Breast epithelium (tissue), 4 donors: ENCODE data around the gene XG. TPM values are rescaled to one million over a fixed set of nuclear protein-coding genes. Genes with fewer than 3 reads are reported as not detected.
"Not testable (repeated sequence)": the region's sequence is repeated elsewhere in the genome, so short reads cannot be mapped to it uniquely, and the experiment has no call there.

Source experiments
- DNase-seq, 2 donors: peaks; one replicate each; pipeline ENCODE4 v3.0.0-alpha.2; 2019; ENCODE audit warnings: low spot score in 2 of 2
- H3K27ac ChIP-seq, 2 donors: fragments of 200-600 bp; sonication (generic) in 1 of 2; one replicate each; pipeline ENCODE4 v1.5.1; 2016 to 2019; ENCODE audit warnings: mild to moderate bottlenecking in 1 of 2
- H3K27me3 ChIP-seq, 2 donors: fragments of 200-600 bp; sonication (generic) in 1 of 2; one replicate each; pipeline versions ENCODE4 v1.5.1 to v1.6.0; 2017 to 2019; ENCODE audit warnings: control low read depth in 1 of 2, mild to moderate bottlenecking in 1 of 2
- H3K36me3 ChIP-seq: fragments of 200-600 bp; one replicate; pipeline ENCODE4 v1.5.1; 2019
- H3K4me1 ChIP-seq, 2 donors: fragments of 200-600 bp; sonication (generic); one replicate each; pipeline ENCODE4 v1.5.1; 2016 to 2019; ENCODE audit warnings: control low read depth in 1 of 2
- H3K4me3 ChIP-seq, 3 donors: fragments of 200-600 bp; sonication (generic); 1 replicate in 2 of 3; 2 replicates in 1 of 3; pipeline ENCODE4 v1.5.1; 2016 to 2019; ENCODE audit warnings: mild to moderate bottlenecking in 3 of 3, moderate library complexity in 2 of 3
- H3K9me3 ChIP-seq, 2 donors: fragments of 200-600 bp; sonication (generic) in 1 of 2; one replicate each; pipeline ENCODE4 v1.5.1; 2016 to 2019; ENCODE audit warnings: control low read depth in 1 of 2
- CTCF ChIP-seq, 3 donors: fragments of 450-650 bp; IDR thresholded peaks; one replicate each; pipeline ENCODE4 v1.5.1; 2016 to 2017; ENCODE audit warnings: antibody characterized with exemption in 3 of 3, mild to moderate bottlenecking in 3 of 3, moderate library complexity in 3 of 3
- POLR2A ChIP-seq: fragments of 450-650 bp; IDR thresholded peaks from one replicate; pipeline ENCODE4 v1.6.1; 2016; ENCODE audit warnings: antibody characterized with exemption, mild to moderate bottlenecking, moderate library complexity
- POLR2AphosphoS5 ChIP-seq, 3 donors: sonication (generic); formaldehyde crosslinking; IDR thresholded peaks; one replicate each; pipeline ENCODE4 v1.6.1; 2017; ENCODE audit warnings: antibody characterized with exemption in 3 of 3
- intact Hi-C: fragments of 100-400 bp; cut with DNase I; formaldehyde crosslinking; loops from one replicate; pipeline ENCODE4 v1.15.1; 2023; ENCODE audit warnings: low total_unique reads
- total RNA-seq, 3 donors: library from RNA; depleted of rRNA; stranded (reverse); fragments of >200 nt; gene quantifications; one replicate each; pipeline ENCODE4 v1.1.0, GENCODE V29; 2016

Gene XG
- total RNA-seq, 3 donors from 2014 or later: 0.59 to 14.4 (median 2.6) TPM

DNA sequence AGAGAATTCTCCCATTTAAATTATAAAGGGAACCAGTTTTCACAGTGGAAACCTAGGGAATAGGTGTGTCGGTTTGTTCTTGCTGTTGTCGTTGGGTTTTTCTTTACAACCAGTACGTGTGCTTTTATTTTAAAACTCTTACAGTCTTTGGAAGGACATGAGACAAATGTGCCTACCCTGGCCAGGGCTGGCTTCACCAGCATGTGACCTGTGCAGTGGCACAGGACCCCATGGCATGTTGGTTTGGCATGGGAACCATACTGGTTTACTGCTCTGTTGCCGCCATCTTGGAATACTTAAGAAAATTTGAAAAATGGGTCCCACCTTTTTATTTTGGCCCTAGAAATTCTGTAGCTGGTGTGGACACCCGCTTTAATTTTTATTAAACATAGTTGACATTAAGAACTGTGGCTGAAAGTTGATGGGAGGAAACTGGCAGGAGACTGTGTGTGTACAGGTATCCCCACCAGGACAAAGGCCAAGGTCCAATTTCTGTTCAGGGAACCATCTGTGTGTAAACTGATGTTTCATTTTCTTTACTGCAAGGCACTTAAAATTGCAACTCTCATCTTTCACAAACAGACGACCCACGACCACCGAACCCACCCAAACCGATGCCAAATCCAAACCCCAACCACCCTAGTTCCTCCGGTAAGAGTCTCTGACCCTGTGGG lies 31.9 kb upstream of the XG start:
- DNase-seq: no peak
- H3K36me3 ChIP-seq: no peaks in the 10 kb centered on the region
- H3K4me3 ChIP-seq: no peak overlapping the region
- intact Hi-C loops: no loop called here
- no peaks in the 10 kb centered on the region for H3K4me1 ChIP-seq
- TF ChIP-seq CTCF (IDR thresholded peaks at IDR 0.05) (no peak), POLR2A (no peak), POLR2AphosphoS5 (IDR thresholded peaks at IDR 0.05) (no peak)
- H3K27me3 ChIP-seq: no peaks in the 10 kb centered on the region
- no peaks in the 10 kb centered on the region for H3K9me3 ChIP-seq
- no peak overlapping the region for H3K27ac ChIP-seq

DNA sequence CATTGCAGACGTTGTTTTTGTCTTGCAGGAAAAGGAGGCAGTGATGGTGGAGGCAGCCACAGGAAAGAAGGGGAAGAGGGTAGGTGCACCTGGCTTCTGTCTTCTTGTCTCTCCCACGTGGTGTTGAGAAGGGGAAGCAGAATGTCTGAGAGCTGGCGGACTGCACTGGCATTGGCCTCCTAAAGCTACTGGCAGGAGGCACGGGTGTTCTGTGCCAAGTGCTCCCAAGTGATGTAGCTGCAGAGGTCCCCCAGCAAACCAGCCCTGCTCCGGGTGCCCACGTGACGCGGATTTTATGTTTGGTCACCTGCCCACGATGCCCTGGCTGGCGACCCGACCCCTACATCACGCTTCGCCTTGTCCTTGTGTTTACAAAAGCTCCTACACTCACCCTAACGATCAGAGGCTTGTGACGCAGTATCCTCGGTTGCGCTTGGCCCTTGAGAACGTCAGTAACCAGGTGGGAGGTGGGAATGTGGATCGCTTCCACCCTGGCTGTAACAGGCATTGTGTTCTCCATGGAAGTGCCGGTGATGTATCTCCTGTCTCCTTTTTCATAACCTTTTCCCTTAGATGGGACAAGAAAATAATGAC lies 28.5 kb upstream of the XG start:
- intact Hi-C loops: no loop called here
- no peaks in the 10 kb centered on the region for H3K36me3 ChIP-seq
- no peak overlapping the region for H3K4me3 ChIP-seq
- no peak overlapping the region for H3K27ac ChIP-seq
- TF ChIP-seq POLR2AphosphoS5 (IDR thresholded peaks at IDR 0.05): no peak
- no peak for DNase-seq
- H3K4me1 ChIP-seq: no peaks in the 10 kb centered on the region
- no peaks in the 10 kb centered on the region for H3K27me3 ChIP-seq
- no peaks in the 10 kb centered on the region for H3K9me3 ChIP-seq

- H3K4me1 ChIP-seq, intact Hi-C loops, H3K27me3 ChIP-seq, H3K9me3 ChIP-seq, H3K4me3 ChIP-seq, DNase-seq, H3K27ac ChIP-seq, H3K36me3 ChIP-seq: not testable (repeated sequence)
These were observed 24.6 kb upstream of the XG start for GRCh38 chrX:2727264-2727663.

GRCh38 chrX:2732076-2732475 lies 19.8 kb upstream of the XG start:
- Histone ChIP-seq H3K4me1 (no peaks in the 10 kb centered on the region), H3K27me3 (no peaks in the 10 kb centered on the region), H3K9me3 (no peaks in the 10 kb centered on the region), H3K36me3 (no peaks in the 10 kb centered on the region), H3K4me3 (no peak overlapping the region), H3K27ac (no peak overlapping the region)
- intact Hi-C loops: no loop called here
- DNase-seq: no peak
- no peak for TF ChIP-seq POLR2AphosphoS5 (IDR thresholded peaks at IDR 0.05)
- no peak for TF ChIP-seq POLR2A
- TF ChIP-seq CTCF (IDR thresholded peaks at IDR 0.05): no peak

- Histone ChIP-seq H3K27ac (no peak overlapping the region), H3K4me3 (no peak overlapping the region), H3K4me1 (no peaks in the 10 kb centered on the region), H3K36me3 (no peaks in the 10 kb centered on the region), H3K9me3 (no peaks in the 10 kb centered on the region), H3K27me3 (no peaks in the 10 kb centered on the region)
- no peak for TF ChIP-seq CTCF (IDR thresholded peaks at IDR 0.05)
- TF ChIP-seq POLR2AphosphoS5 (IDR thresholded peaks at IDR 0.05): no peak
- no peak for TF ChIP-seq POLR2A
- intact Hi-C loops: no loop called here
- no peak for DNase-seq
These were observed 19.2 kb upstream of the XG start for GRCh38 chrX:2732649-2733048.

DNA sequence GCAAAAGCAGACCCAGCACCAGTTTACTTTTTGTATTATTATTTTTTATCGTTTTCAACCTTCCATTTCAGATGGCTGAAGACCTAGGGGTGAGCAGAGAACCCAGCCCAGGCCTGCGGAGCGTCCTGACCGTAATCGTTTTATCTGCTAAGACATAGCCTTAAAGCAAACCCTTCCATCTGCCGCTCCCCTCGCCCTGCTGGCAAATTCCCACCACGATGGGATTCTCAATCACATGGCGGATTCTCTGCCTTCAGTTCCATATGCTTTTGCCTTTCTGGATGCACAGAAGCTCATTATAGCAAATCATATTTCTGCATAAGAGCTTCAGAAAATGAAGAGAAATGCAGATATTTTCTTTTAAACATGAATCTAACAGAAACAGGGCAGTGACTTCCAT lies 18.6 kb upstream of the XG start:
- no peak for DNase-seq
- H3K4me1 ChIP-seq: no peaks in the 10 kb centered on the region
- intact Hi-C loops: no loop called here
- TF ChIP-seq POLR2AphosphoS5 (IDR thresholded peaks at IDR 0.05) (no peak), CTCF (IDR thresholded peaks at IDR 0.05) (no peak), POLR2A (no peak)
- H3K27me3 ChIP-seq: no peaks in the 10 kb centered on the region
- H3K27ac ChIP-seq: no peak overlapping the region
- no peaks in the 10 kb centered on the region for H3K9me3 ChIP-seq
- H3K4me3 ChIP-seq: no peak overlapping the region
- H3K36me3 ChIP-seq: no peaks in the 10 kb centered on the region
